T-helper 1 cell treated with Interleukin-12 subunit alpha and Interleukin-12 subunit beta and Interleukin-4 antibody, amounts not matched to agents 30 μg/mL and 1 μg/mL, for 36 hours (primary cell): Measurements from ENCODE around the gene RPS6KB2.
A peak's percentile ranks its signal among the peaks of the same experiment; 100 is the strongest.
"Not testable (repeated sequence)": the region's sequence is repeated elsewhere in the genome, so short reads cannot be mapped to it uniquely, and the experiment has no call there.

ENCODE experiments used
- H3K27ac Mint-ChIP-seq: one replicate; pipeline ENCODE4 v1.8.0; 2021; ENCODE audit warnings: mild to moderate bottlenecking, mixed read lengths
- H3K27me3 Mint-ChIP-seq: one replicate; pipeline ENCODE4 v1.8.0; 2021; ENCODE audit warnings: low read depth, mixed read lengths
- H3K36me3 Mint-ChIP-seq: one replicate; pipeline ENCODE4 v1.8.0; 2021; ENCODE audit warnings: low read depth, mixed read lengths
- H3K4me1 Mint-ChIP-seq: one replicate; pipeline ENCODE4 v1.8.0; 2021; ENCODE audit warnings: low read depth, mixed read lengths
- H3K4me3 Mint-ChIP-seq: one replicate; pipeline ENCODE4 v1.8.0; 2021; ENCODE audit warnings: mild to moderate bottlenecking, moderate library complexity, mixed read lengths
- H3K9me3 Mint-ChIP-seq: one replicate; pipeline ENCODE4 v1.8.0; 2021; ENCODE audit warnings: mixed read lengths

The RPS6KB2 gene

DNA sequence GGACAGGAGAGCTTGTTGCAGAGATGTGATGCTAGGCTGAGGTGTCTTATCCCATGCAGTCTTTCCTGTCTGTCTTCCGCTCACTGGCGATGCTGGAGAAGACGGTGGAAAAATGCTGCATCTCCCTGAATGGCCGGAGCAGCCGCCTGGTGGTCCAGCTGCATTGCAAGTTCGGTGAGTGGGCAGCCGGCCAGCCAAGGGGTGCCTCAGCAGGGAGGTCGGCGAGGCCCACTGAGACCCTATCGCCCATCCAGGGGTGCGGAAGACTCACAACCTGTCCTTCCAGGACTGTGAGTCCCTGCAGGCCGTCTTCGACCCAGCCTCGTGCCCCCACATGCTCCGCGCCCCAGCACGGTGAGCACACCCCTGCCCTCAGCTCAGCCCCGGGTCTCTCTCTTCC, 34.9 kb upstream of the RPS6KB2 start:
- Mint-ChIP-seq H3K36me3 (peaks cover 30% of the 10 kb centered on the region), H3K27me3 (no peaks in the 10 kb centered on the region), H3K4me3 (peak overlapping the region; percentile 44), H3K27ac (no peak overlapping the region), H3K4me1 (peaks cover 39% of the 10 kb centered on the region), H3K9me3 (no peaks in the 10 kb centered on the region)

DNA sequence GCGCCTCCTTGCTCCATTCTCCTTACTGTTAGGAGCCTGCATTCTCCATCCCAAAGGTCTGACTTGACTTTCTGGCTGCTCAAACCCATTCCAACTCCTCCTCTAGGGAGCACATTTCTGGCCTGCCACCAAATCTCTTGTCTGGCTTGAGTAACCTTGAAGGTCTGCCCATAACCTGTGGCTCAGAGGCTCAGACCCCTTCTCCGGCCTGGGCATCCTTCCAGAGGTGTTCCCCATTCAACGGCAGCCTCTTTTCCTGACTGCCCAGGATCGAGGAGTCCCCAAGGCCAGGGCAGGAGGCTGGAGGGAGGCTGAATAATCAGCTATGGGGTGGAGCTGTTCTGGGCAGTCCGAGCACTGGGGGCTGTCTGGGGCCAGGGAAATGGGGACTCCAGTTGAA, 34.3 kb upstream of the RPS6KB2 start:
- Mint-ChIP-seq H3K27ac (peak overlapping the region; percentile 1), H3K4me1 (peaks cover 38% of the 10 kb centered on the region), H3K4me3 (peak overlapping the region; percentile 43)

DNA sequence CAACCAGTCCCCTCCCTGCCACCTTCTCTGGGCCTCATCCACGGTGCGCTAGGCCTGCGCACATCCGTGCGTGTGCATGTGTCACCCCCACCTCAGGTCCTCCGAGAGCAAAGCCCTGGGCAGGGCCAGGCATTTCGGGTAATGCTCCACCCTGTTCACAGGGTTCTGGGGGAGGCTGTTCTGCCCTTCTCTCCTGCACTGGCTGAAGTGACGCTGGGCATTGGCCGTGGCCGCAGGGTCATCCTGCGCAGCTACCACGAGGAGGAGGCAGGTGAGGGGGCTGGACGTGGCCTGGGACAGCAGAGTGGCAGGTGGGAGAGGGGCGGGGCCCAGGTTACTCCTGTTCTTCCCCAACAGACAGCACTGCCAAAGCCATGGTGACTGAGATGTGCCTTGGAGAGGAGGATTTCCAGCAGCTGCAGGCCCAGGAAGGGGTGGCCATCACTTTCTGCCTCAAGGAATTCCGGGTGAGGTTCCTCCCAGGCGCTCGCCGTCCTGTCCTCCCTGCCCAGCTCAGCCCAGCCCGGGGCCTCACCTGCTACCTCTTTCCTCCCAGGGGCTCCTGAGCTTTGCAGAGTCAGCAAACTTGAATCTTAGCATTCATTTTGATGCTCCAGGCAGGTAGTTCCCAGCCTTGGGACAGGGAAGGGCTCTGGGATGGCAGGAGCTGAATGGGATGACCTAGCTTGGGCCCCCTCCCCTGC, 32.6 kb upstream of the RPS6KB2 start:
- Mint-ChIP-seq H3K9me3 (no peaks in the 10 kb centered on the region), H3K36me3 (peaks cover 44% of the 10 kb centered on the region), H3K4me1 (peaks cover 38% of the 10 kb centered on the region), H3K4me3 (no peak overlapping the region), H3K27me3 (no peaks in the 10 kb centered on the region), H3K27ac (no peak overlapping the region)

More for the DNA sequence above, 34.3 kb upstream of the RPS6KB2 start:
- Mint-ChIP-seq H3K9me3 (no peaks in the 10 kb centered on the region), H3K36me3 (peaks cover 32% of the 10 kb centered on the region), H3K27me3 (no peaks in the 10 kb centered on the region)

DNA sequence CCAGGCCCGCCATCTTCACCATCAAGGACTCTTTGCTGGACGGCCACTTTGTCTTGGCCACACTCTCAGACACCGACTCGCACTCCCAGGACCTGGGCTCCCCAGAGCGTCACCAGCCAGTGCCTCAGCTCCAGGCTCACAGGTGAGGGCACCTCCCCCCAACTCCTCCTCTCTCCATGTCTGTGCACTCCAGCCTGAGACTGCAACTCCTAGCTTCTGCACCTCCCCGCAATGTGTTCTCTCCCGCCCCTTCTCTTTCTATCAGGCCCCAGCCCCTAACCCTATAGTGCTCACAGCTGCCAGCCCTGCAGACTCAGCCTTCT, 32.1 kb upstream of the RPS6KB2 start:
- no peaks in the 10 kb centered on the region for H3K9me3 Mint-ChIP-seq

DNA sequence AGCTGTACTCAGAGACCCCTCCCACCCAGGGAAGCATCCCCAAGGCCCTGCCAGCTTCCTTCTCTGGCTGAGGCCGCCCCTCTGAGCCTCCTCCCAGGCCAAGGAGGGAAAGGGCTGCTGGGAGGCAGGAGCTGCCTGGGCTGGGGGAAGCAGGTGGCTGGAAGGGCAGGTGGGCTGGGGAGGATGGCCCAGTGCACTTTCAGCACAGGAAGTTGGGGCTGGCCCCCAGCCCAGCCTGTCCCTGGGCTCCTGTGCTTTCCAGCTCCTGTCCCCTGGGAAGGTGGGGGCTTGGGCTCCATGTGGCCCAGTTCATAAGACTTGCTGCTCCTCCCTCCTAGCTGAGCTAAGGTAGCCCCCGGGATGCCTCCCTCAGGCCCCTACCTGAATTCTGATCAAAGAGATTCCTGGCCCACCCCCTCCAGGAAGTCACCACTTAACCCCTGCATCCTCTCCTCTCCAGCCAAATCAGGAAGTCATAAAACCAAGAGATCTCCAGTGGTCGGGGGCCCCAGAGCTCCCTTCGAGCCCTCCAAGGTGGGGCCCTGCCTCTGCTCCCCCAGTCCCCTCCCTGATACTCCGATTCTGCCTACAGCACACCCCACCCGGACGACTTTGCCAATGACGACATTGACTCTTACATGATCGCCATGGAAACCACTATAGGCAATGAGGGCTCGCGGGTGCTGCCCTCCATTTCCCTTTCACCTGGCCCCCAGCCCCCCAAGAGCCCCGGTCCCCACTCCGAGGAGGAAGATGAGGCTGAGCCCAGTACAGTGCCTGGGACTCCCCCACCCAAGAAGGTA, 31.5 kb upstream of the RPS6KB2 start:
- peaks cover 41% of the 10 kb centered on the region for H3K36me3 Mint-ChIP-seq
- H3K4me1 Mint-ChIP-seq: peaks cover 32% of the 10 kb centered on the region
- H3K9me3 Mint-ChIP-seq: no peaks in the 10 kb centered on the region
- peak overlapping the region; percentile 63 for H3K4me3 Mint-ChIP-seq
- H3K27me3 Mint-ChIP-seq: no peaks in the 10 kb centered on the region
- peak overlapping the region; percentile 85 for H3K27ac Mint-ChIP-seq

More for the DNA sequence above, 32.1 kb upstream of the RPS6KB2 start:
- H3K36me3 Mint-ChIP-seq: peaks cover 42% of the 10 kb centered on the region
- peaks cover 34% of the 10 kb centered on the region for H3K4me1 Mint-ChIP-seq
- peak overlapping the region; percentile 14 for H3K27ac Mint-ChIP-seq
- H3K27me3 Mint-ChIP-seq: no peaks in the 10 kb centered on the region
- no peak overlapping the region for H3K4me3 Mint-ChIP-seq

DNA sequence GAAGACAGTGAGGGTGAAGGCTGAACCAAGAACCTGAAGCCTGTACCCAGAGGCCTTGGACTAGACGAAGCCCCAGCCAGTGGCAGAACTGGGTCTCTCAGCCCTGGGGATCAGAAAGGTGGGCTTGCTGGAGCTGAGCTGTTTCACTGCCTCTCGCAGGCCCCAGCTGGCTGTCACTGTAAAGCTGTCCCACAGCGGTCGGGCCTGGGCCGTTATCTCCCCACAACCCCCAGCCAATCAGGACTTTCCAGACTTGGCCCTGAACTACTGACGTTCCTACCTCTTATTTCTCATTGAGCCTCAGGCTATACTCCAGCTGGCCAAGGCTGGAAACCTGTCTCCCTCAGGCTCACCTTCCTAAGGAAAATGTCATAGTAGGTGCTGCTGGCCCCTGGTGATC, 30.8 kb upstream of the RPS6KB2 start:
- peak overlapping the region; percentile 72 for H3K27ac Mint-ChIP-seq
- no peak overlapping the region for H3K4me3 Mint-ChIP-seq
- H3K27me3 Mint-ChIP-seq: no peaks in the 10 kb centered on the region
- H3K36me3 Mint-ChIP-seq: peaks cover 38% of the 10 kb centered on the region
- no peaks in the 10 kb centered on the region for H3K9me3 Mint-ChIP-seq
- peaks cover 31% of the 10 kb centered on the region for H3K4me1 Mint-ChIP-seq

DNA sequence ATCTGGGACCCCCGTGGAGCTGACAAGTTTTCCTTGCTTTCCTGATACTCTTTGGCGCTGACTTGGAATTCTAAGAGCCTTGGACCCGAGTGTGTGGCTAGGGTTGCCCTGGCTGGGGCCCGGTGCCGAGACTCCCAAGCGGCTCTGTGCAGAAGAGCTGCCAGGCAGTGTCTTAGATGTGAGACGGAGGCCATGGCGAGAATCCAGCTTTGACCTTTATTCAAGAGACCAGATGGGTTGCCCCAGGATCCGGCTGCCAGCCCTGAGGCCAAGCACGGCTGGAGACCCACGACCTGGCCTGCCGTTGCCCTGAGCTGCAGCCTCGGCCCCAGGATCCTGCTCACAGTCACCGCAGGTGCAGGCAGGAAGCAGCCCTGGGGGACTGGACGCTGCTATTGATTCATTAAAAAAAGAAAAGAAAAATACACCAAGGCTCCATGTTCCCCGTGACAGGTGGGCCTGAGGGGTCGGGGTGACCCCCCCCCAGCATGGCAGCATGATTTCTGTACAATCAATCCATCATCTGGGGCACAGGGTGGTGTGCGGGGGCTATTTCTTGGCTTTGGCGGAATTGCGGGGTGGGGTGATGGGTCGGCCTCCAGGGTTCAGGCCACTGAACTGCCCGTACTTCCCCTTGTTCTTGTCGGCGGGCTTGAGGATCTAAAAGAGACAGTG, 30.2 kb upstream of the RPS6KB2 start:
- H3K27ac Mint-ChIP-seq: peak overlapping the region; percentile 72
- no peaks in the 10 kb centered on the region for H3K27me3 Mint-ChIP-seq
- peaks cover 28% of the 10 kb centered on the region for H3K4me1 Mint-ChIP-seq
- H3K4me3 Mint-ChIP-seq: peak overlapping the region; percentile 37
- peaks cover 36% of the 10 kb centered on the region for H3K36me3 Mint-ChIP-seq
- H3K9me3 Mint-ChIP-seq: no peaks in the 10 kb centered on the region

DNA sequence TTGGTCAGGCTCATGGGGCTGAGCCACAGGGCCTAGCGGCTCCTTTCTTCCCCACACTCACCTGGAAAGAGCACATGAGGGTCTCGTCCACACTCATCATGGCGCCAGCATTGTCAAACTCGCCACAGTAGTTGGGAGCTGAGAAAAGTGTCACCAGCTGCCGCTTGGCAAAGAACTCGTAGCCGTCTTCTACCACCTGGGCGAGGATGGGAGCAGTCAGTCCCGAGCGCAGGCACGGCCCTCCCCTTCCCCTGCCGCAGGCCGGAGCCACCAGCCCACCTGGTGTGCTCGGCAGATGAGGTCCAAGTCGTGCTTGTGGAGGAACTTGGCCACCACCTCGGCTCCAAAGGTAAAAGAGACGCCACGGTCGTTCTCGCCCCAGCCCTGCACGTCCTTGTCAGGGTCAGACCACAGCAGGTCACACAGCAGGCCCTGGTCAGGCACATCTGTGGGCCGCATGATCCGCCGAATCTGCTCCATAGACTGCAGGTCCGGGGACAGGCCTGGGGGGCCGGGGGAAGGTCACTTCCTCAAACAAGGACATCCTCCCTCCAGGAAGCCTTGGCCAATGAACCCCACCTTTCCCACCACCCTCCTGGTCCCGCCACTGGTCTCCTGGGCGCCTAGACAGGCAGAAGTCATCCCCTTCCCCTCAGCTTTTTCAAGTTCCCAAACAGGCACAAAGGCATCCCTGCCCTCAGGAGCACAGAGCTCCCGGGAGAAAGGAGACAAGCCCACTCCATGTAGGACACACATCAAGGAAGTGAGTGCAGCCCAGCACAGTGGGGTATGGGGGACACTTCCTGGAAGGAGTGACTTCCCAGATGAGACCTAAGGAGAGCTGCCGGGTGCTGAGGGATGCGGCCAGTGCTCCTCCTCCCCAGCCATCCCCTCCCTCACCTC, 29.4 kb upstream of the RPS6KB2 start:
- Mint-ChIP-seq H3K27me3 (no peaks in the 10 kb centered on the region), H3K4me3 (peak overlapping the region; percentile 54), H3K36me3 (peaks cover 37% of the 10 kb centered on the region), H3K4me1 (peaks cover 22% of the 10 kb centered on the region), H3K9me3 (no peaks in the 10 kb centered on the region), H3K27ac (no peak overlapping the region)

DNA sequence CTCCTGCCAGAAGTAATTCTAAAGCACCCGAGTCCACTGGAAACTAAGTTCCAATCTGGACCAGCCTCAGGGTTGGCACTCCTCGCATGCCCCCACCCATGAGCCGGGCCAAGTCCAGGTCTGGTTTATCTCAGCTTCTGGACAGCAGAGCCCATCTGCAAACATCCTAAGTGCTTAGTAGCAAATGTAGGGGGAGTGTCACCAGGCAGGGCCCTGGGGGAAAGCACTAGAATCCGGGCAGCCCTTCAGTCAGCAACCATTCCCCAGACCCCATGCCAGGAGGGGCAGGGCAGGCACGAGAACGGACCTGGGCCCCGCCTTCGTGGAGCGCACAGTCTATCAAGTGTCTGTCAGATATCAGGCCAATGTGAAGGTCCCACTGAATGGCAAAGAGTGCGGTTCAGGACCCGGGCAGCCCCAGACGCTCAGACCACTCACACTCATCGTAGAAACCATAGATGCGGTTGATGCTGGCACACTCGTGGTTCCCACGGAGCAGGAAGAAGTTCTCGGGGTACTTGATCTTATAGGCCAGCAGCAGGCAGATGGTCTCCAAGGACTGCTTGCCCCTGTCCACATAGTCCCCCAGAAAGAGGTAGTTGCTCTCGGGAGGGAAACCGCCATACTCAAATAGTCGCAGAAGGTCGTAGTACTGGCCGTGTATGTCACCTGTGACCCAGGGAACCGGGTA, 27.9 kb upstream of the RPS6KB2 start:
- Mint-ChIP-seq H3K36me3 (peaks cover 42% of the 10 kb centered on the region), H3K4me3 (peak overlapping the region; percentile 92), H3K4me1 (peaks cover 28% of the 10 kb centered on the region)

DNA sequence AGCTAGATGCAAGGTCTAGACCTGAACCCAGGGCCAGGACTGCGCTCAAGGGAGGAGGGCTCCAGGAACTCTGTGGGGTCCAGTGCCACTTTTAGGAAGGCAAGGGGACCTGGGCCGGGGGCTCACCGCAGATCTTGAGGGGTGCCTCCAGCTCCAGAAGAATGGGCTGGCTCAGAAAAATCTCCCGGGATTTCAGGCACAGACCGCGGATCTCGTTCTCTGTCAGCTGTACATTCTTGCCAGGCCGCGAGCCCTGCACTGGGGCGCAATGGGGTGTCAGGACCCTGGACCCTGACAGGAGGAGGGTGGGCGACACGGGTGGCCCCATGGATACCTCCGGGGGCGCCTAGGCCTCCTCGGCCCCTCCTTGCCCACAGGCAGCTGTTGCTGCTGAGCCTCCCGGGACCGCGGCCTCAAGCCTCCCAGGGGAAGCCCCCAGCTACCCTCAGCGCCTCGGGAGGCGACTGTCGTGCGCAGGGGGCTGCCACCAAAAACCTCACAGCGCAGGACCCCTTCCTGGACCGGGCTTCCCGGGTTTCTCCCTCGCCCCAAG, 27.3 kb upstream of the RPS6KB2 start:
- peaks cover 29% of the 10 kb centered on the region for H3K4me1 Mint-ChIP-seq
- H3K27me3 Mint-ChIP-seq: no peaks in the 10 kb centered on the region

More for the DNA sequence above, 27.9 kb upstream of the RPS6KB2 start:
- Mint-ChIP-seq H3K27ac (peak overlapping the region; percentile 49), H3K27me3 (no peaks in the 10 kb centered on the region), H3K9me3 (no peaks in the 10 kb centered on the region)

DNA sequence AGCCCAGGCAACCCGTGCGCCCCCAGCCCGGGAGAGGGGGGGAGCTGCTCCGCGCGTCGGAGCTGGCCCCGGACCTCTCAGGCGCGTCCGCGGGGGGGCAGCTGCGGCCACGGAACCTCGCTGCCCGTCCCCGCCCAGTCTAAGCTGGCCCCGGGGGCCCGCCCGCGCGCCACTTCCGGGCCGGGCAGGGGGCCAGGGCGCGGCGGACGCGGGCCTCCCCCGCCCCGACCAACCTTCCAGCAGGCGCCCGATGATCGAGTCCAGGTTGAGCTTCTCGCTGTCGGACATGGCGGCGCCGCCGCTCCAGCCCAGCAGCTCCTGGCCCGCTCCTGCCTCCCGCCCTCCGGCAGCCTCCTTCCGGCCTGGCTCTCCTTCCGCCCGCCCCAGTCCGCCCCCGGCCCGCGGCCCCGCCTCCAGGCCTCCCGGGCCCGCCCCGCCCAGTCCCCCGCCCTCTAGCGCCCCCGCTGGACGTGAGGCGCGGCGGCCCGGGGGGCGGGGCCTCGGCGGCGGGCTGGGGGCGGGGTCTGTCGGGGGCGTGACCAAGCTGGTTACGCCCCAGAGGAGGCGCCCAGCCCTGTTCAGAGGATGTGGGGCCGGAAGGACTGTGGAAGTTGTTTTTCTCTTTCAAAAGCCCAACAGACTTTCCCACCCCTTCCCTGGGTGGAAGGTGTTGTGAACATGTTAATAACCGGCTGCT, 26.7 kb upstream of the RPS6KB2 start, which contains the start of gene PPP1CA:
Gene PPP1CA, minus strand, starts transcription at position 364 of the 697 bp plus-strand sequence. Its CDS starts 76 bp downstream, at position 288.
- Mint-ChIP-seq H3K36me3 (peaks cover 46% of the 10 kb centered on the region), H3K4me3 (peak within 1 kb of the TSS; percentile 92), H3K27ac (peak within 1 kb of the TSS; percentile 79), H3K4me1 (peaks cover 31% of the 10 kb centered on the region), H3K9me3 (no peaks in the 10 kb centered on the region), H3K27me3 (no peaks in the 10 kb centered on the region)

More for the DNA sequence above, 27.3 kb upstream of the RPS6KB2 start:
- H3K27ac Mint-ChIP-seq: peak overlapping the region; percentile 49
- no peaks in the 10 kb centered on the region for H3K9me3 Mint-ChIP-seq
- H3K4me3 Mint-ChIP-seq: peak overlapping the region; percentile 92
- H3K36me3 Mint-ChIP-seq: peaks cover 45% of the 10 kb centered on the region

DNA sequence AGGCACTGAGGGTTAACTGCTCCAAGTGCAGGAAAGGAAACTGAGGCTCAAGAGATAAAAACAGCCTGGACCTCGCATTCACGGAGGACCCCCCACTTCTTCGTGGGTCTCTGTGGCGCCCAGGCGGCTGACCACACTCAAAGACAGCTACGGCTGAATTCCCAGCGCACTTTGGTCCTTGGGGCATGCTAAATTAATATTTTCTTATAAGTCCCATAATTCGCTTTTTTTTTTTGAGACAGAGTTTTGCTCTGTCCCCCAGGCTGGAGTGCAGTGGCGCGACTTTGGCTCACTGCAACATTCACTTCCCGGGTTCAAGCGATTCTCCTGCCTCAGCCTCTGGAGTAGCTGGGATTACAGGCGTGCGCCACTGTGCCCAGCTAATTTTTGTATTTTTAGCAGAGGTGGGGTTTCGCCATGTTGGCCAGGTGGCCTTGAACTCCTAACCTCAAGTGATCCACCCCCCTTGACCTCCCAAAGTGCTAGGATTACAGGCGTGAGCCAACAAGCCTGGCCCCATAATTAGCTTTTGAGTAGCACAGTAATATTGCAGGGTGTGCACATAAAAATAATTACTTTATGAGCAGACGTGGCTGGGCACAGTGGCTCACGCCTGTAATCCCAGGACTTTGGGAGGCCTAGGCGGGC, 26.0 kb upstream of the RPS6KB2 start:
- Mint-ChIP-seq H3K27ac (peak overlapping the region; percentile 79), H3K4me1 (peaks cover 32% of the 10 kb centered on the region)

More for the DNA sequence above, 26.0 kb upstream of the RPS6KB2 start:
- Mint-ChIP-seq H3K4me3 (peak overlapping the region; percentile 59), H3K36me3 (peaks cover 47% of the 10 kb centered on the region)
- H3K9me3 Mint-ChIP-seq, H3K27me3 Mint-ChIP-seq: not testable (repeated sequence)
